Peyer's patch (tissue), 4 donors: ENCODE data around the gene TGFA.

ENCODE experiments used
- CTCF ChIP-seq, 6 experiments: fragments of 450-650 bp in 4 of 6; fragments of 200-600 bp in 2 of 6; sonication (generic) in 1 of 6; IDR thresholded peaks; one replicate each; pipeline ENCODE4 v1.5.1; 2017 to 2019; ENCODE audit warnings: antibody characterized with exemption in 6 of 6, mild to moderate bottlenecking in 3 of 6, moderate library complexity in 1 of 6
- POLR2A ChIP-seq, 2 donors: fragments of 450-650 bp; IDR thresholded peaks; one replicate each; pipeline ENCODE4 v1.5.1; 2017; ENCODE audit warnings: antibody characterized with exemption in 2 of 2, mild to moderate bottlenecking in 2 of 2, moderate library complexity in 2 of 2

- TF ChIP-seq POLR2A (IDR thresholded peaks at IDR 0.05) (no peak), CTCF (IDR thresholded peaks at IDR 0.05) (no peak)
These were observed 127.3 kb downstream of the TGFA start for GRCh38 chr2:70426341-70426740.
